CD4-positive, alpha-beta T cell treated with Interleukin-21 for 1 hour (primary cell): ENCODE results near the gene BCKDK.
"Not testable (repeated sequence)": the region's sequence is repeated elsewhere in the genome, so short reads cannot be mapped to it uniquely, and the experiment has no call there.

Source experiments
- DNase-seq: peaks from one replicate; pipeline ENCODE4 v3.0.0-alpha.2; 2020

BCKDK gene

DNA sequence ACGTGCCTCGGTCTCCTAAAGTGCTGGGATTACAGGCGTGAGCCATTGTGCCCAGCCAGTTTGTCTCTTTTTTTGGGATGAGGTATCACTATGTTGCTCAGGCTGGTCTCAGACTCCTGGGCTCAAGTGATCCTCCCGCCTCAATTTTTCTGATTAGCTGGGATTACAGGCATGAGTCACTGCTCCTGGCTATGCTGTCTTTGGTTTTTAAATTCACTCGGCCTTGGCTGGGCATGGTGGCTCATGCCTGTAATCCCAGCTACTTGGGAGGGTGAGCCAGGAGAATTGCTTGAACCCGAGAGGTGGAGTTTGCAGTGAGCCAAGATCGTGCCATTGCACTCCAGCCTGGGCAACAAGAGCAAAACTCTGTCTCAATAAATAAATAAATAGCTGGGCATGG, 36.2 kb downstream of the BCKDK start:
- DNase-seq = not testable (repeated sequence)

DNA sequence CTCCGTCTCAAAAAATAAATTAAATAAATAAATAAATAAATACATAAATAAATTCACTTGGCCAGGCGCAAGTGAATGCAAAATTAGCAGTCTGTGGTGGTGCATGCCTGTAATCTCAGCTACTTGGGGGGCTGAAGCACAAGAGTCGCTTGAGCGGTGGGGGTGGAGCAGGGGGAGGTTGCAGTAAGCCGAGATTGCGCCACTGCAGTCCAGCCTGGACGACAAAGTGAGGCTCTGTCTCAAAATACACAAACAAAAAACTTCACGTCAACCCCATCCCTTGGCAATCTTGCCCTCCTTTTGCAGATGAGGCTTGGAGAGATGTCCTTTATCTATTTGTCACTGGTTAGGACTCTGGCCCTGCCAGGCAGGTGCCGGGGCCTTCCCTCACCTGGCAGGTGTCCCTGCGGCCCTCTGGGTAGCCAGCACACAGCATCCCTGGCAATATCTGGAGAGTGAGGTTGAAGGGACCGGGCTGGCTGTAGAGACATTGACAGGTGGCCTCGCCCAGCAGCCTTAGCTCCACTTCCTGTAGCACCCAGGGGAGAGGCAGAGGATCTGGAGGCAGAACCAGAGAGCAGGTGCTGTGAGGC, 37.3 kb downstream of the BCKDK start:
- no peak for DNase-seq

DNA sequence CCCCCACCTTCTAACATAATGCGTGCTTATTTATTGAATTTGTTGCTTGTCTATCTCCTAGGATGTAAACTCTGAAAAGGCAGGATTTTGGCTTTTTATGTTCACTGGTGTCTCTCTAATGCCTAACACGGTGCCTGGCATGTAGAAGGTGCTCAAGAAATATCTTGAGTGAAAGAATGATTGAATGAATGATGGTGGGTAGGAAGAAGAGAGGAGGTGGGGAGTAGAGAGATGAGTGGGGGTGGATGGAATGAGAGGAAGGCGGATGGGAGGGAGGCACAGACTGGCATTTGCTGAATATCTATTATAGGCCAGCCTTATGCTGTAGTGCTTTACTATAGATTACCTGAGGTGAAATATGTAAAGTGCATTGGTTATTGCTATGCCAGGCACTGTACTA, 39.4 kb downstream of the BCKDK start:
- no peak for DNase-seq

DNA sequence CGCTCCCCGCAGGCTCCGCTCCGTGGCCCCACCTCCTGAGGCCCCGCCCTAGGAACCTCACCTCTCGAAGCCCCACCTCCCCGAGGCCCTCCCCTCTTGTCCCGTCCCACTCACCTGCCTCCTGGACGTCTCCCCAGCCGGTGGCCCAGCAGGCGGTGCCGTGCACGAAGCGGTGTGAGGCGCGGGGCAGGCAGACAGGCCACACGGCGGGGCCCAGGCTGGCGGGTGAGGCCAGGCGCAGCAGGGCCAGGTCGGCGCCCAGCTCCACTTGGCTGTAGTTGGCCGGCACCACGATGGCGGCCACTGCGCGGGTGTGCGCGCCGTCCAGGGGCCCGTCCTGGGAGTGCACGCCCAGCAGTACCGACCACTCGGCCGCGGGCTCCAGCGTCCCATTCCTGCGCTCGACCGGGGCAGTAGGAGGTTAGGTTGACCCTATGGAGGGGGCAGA, 40.1 kb downstream of the BCKDK start:
- DNase-seq = no peak

DNA sequence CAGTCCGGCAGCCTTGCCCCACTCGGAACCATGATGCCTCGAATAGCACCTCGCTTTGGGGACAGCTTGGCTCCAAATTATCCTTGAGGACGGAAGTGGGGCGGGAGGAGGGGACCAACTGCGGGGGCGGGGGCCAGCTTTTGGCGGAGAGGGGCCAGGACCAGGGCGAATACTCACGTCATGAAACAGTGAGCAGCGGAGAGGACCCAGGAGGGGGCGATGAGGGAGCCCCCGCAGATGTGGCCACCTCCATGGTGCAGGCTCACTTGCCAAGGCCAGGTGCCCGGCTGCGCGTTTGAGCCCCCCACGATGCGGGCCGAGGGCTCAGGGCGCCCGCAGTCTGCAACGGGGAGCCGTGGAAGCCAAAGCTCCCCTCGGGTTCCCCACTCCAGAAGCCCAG, 40.7 kb downstream of the BCKDK start:
- no peak for DNase-seq

DNA sequence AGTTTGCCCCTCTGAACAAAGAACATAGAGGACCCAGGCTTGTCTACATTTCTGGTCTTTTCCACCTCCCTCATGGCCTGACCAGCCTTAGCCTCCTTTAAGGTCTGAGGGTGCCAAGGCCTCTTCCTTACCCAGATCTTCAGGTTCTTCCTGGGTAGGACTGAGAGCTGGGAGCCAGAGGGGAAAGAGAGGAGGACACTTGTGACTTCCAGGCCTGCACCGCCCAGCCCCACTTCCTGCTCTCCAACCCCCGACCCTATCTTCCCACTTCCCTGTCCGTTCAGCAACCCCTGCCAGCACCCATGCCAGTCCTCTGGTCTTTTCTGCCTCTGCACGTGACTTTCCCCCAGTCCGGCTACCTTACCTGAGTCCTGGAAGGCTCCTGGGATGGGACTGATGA, 41.1 kb downstream of the BCKDK start:
- DNase-seq = no peak

DNA sequence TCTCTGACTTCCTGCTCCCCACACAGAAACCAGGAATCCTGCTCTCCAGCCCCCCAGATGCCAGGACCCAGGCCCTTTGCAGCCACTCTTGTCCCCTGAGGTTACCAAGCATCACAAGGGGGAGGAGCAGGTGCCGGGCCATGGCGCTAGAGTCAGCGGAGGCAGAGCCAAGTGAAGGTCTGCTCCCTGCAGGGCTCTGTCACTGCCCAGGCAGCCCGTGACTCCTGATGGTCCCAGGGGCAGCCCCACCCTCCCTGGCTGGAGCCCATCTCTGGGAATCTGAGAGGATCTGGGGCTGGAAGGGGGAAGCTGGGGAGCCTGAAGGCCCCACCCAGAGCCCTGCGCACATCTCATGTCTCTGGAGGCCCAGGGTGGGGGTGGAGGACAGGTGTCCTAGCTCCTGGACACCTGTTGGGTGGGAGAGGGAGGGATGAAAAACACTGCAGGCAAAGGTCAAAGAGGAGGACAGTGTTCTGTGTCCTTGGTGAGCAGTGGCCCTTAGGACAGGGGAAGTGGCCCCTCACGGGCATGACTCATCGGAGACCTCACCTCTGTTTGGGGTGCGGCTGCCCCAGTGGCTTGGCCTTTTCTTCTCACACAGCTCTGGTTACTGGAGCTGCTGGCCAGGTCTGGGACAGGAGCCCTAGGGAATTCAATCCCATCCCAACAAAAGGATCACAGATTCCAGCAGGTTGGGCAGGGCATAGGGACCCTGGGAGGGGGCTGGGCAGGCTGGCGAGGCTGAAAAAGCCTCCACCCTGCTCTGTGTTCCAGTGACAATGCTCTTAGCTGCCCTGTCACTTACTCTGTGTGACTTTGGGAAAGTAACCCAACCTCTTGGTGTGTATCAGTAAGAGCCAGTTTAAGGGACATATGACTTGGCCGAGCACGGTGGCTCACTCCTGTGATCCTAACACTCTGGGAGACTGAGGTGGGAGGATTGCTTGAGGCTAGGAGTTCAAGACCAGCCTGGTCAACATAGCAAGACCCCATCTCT, 42.0 kb downstream of the BCKDK start, which contains the start of gene PRSS36:
TSS of gene PRSS36 (minus strand) at position 173 of the 997 bp plus-strand sequence. CDS start at position 142, 31 bp downstream.
- no peak for DNase-seq

DNA sequence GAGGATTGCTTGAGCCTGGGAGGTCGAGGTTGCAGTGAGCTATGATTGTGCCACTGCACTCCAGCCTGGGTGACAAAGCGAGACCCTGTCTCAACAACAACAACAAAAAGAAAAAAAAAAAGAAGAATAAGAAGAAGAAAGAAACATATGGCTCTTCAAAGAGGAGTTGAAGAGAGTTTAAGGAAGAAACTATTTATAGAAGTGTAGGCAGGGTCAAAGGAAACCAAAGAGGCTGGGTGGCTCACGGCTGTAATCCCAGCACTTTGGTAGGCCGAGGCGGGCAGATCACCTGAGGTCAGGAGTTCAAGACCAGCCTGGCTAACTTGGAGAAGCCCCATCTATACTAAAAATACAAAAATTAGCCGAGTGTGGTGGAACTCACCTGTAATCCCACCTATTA, 42.8 kb downstream of the BCKDK start:
- not testable (repeated sequence) for DNase-seq

DNA sequence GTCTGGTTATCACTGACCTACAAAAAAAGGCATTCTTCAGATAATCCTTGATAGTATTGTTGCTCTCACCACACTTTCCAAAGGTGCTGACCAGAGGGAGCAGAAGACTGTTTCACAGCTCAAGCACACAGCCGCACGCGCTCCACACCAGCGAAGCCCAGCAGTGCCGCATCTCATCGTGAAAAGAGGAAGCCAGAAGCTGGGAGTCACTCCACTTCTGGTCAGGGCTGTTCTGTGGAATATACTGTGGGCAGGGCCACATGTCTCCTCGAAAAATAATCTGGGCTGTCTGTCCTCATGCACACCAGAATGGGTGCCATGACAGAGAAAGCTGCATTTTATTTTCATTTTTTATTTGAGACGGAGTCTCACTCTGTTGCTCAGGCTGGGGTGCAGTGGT, 49.0 kb downstream of the BCKDK start:
- DNase-seq = no peak
